ENCODE data around the gene DOCK6. TPM values are rescaled to one million over a fixed set of nuclear protein-coding genes. Genes with fewer than 3 reads are reported as not detected.

The DOCK6 gene
- total RNA-seq, 1 experiment from 2014 or later = 88.8 TPM

GRCh38 chr19:11172576-11172975 is 89.7 kb downstream of the DOCK6 start:
- H3K36me3 Mint-ChIP-seq = peaks cover 24% of the 10 kb centered on the region
- no peaks in the 10 kb centered on the region for H3K9me3 Mint-ChIP-seq
- DNase-seq (ENCODE audit: low spot score) (no peak), ATAC-seq (no peak)
- no peaks in the 10 kb centered on the region; the same call in 1 of the 2 replicates for H3K27me3 Mint-ChIP-seq (ENCODE audit: low read depth)
- POLR2A ChIA-PET = no interaction called here
- no peaks in the 10 kb centered on the region for H3K4me1 Mint-ChIP-seq
- H3K27ac Mint-ChIP-seq = no peak overlapping the region
- no peak overlapping the region for H3K4me3 Mint-ChIP-seq
- CTCF ChIA-PET = no interaction called here
- TF ChIP-seq GABPB1 (CRISPR knock-in tag; IDR thresholded peaks at IDR 0.05) (no peak), PREB (CRISPR knock-in tag; IDR thresholded peaks at IDR 0.05; ENCODE audit: borderline replicate concordance) (no peak), TCF7 (CRISPR knock-in tag; IDR thresholded peaks at IDR 0.05; ENCODE audit: low read depth) (no peak), AR (CRISPR knock-in tag; IDR thresholded peaks at IDR 0.05) (no peak), CDX4 (CRISPR knock-in tag; IDR thresholded peaks at IDR 0.05; ENCODE audit: borderline replicate concordance) (no peak), ERG (CRISPR knock-in tag; IDR thresholded peaks at IDR 0.05) (no peak), TP53 (CRISPR knock-in tag; IDR thresholded peaks at IDR 0.05) (no peak), ZNF423 (CRISPR knock-in tag; IDR thresholded peaks at IDR 0.05) (no peak), MYBL2 (CRISPR knock-in tag; IDR thresholded peaks at IDR 0.05) (no peak), SOX15 (CRISPR knock-in tag; IDR thresholded peaks at IDR 0.05) (no peak), E2F4 (CRISPR knock-in tag; IDR thresholded peaks at IDR 0.05; ENCODE audit: borderline replicate concordance, low read depth) (no peak)

GRCh38 chr19:11171144-11171543 is 91.2 kb downstream of the DOCK6 start:
- ATAC-seq (no peak), DNase-seq (ENCODE audit: low spot score) (no peak)
- Mint-ChIP-seq H3K27me3 (ENCODE audit: low read depth) (no peaks in the 10 kb centered on the region; the same call in 1 of the 2 replicates), H3K36me3 (peaks cover 20% of the 10 kb centered on the region), H3K4me1 (no peaks in the 10 kb centered on the region), H3K4me3 (no peak overlapping the region), H3K27ac (no peak overlapping the region), H3K9me3 (no peaks in the 10 kb centered on the region)
- CTCF ChIA-PET = interaction anchor here (0.6 kb wide), 1 partner anchor 32 kb away, joined by 3 read pairs; no protein-coding TSS in a partner anchor
- POLR2A ChIA-PET = no interaction called here
- TF ChIP-seq E2F5 (CRISPR knock-in tag; IDR thresholded peaks at IDR 0.05) (no peak), TEAD1 (CRISPR knock-in tag; IDR thresholded peaks at IDR 0.05) (no peak), IRF1 (CRISPR knock-in tag; IDR thresholded peaks at IDR 0.05) (no peak), NFE2L1 (CRISPR knock-in tag; IDR thresholded peaks at IDR 0.05) (no peak), MXD4 (CRISPR knock-in tag; IDR thresholded peaks at IDR 0.05; ENCODE audit: borderline replicate concordance) (no peak), ZMAT4 (CRISPR knock-in tag; IDR thresholded peaks at IDR 0.05) (no peak), ARID4B (CRISPR knock-in tag; IDR thresholded peaks at IDR 0.05; ENCODE audit: borderline replicate concordance) (no peak), E2F4 (CRISPR knock-in tag; IDR thresholded peaks at IDR 0.05; ENCODE audit: borderline replicate concordance, low read depth) (no peak), ELF4 (CRISPR knock-in tag; IDR thresholded peaks at IDR 0.05; ENCODE audit: low read depth) (no peak), NR1H2 (CRISPR knock-in tag; IDR thresholded peaks at IDR 0.05) (no peak)

Data from WTC11 (cell line).